IPS-20b (cell line): Measurements from ENCODE around the gene ARG2.
"Not testable (repeated sequence)": the region's sequence is repeated elsewhere in the genome, so short reads cannot be mapped to it uniquely, and the experiment has no call there.

Experiments used
- H3K27ac ChIP-seq: one replicate; pipeline ENCODE4 v1.5.1; 2013; ENCODE audit warnings: low read length
- H3K27me3 ChIP-seq: 2 replicates; pipeline ENCODE4 v1.6.1; 2013; ENCODE audit warnings: mild to moderate bottlenecking, low read length, inconsistent platforms; ENCODE audit not compliant: insufficient read depth
- H3K36me3 ChIP-seq: 2 replicates; pipeline ENCODE4 v1.6.1; 2013; ENCODE audit warnings: low read depth, mild to moderate bottlenecking, inconsistent platforms, low read length, moderate library complexity; ENCODE audit not compliant: insufficient read depth
- H3K4me1 ChIP-seq: 2 replicates; pipeline ENCODE4 v1.6.1; 2013; ENCODE audit warnings: mild to moderate bottlenecking, control low read depth, inconsistent platforms, low read length, moderate library complexity; ENCODE audit not compliant: insufficient read depth
- H3K4me3 ChIP-seq: 2 replicates; pipeline ENCODE4 v1.5.1; 2013; ENCODE audit warnings: mild to moderate bottlenecking, low read length, inconsistent platforms
- H3K9ac ChIP-seq: 2 replicates; pipeline ENCODE4 v1.6.1; 2013; ENCODE audit warnings: low read depth, mild to moderate bottlenecking, inconsistent platforms, low read length, moderate library complexity
- H3K9me3 ChIP-seq: 2 replicates; pipeline ENCODE4 v1.6.1; 2013; ENCODE audit warnings: mild to moderate bottlenecking, low read depth, low read length, inconsistent platforms; ENCODE audit not compliant: insufficient read depth

The ARG2 gene

DNA sequence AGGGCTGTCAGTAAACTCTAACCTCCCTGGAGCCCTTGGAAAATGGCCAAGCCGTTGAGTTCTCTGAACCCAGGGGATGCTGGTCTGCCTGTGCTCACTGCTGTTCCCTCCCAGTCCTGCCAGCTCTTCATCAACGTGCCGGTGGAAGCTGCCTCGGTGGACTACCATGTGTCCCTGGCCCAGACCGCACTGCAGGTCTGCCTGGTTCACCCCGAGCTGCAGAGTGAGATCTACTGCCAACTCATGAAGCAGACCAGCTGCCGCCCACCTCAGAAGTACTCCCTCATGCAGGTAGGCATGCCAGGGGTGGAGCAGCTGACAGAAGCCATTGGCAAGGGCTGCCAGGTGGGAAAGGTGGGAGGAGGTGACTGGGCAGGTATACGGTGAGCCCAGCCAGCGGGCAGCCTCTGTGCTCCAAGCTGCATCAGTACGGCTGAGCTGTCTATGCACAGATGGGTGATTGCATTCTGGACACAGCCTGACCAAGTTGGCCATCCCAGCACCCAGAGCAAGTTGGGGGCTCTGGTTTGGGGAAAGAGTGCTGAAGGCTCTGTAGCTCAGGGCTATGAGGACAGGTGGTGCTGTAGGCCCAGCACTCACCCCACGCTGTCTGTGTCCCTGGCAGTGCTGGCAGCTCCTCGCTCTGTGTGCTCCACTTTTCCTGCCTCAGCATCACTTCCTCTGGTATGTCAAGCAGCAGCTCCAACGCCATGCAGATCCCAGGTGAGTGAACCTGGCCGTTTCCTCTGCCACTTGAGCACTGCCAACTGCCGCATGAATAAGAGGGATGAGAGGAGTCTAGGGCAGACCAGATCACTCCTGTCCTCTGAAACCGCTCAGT lies 41.6 kb upstream of the ARG2 start:
- H3K27ac ChIP-seq, result no peak overlapping the region
- no peaks in the 10 kb centered on the region for H3K9me3 ChIP-seq
- H3K4me3 ChIP-seq, result no peak overlapping the region
- no peaks in the 10 kb centered on the region for H3K4me1 ChIP-seq
- peaks cover 67% of the 10 kb centered on the region for H3K36me3 ChIP-seq
- H3K27me3 ChIP-seq, result no peaks in the 10 kb centered on the region
- H3K9ac ChIP-seq, result no peak overlapping the region

DNA sequence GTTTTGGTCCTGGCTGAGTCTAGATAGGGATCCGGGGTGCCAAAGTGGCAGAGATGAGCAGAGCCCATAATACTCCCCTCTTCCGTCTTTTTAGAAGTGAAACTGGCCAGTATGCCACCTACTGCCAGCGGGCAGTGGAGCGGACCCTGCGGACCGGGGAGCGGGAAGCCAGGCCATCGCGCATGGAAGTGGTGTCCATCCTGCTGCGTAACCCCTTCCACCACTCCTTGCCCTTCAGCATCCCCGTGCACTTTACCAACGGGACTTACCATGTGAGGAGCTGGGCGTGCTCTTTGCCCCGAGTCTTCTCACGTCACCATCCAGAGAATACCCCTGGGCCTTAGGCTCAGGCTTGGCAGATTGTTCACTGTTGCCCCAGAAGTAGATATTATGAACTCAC lies 40.7 kb upstream of the ARG2 start:
- Histone ChIP-seq H3K9me3 (no peaks in the 10 kb centered on the region), H3K36me3 (peaks cover 75% of the 10 kb centered on the region), H3K27ac (no peak overlapping the region), H3K27me3 (no peaks in the 10 kb centered on the region), H3K9ac (no peak overlapping the region), H3K4me3 (no peak overlapping the region), H3K4me1 (no peaks in the 10 kb centered on the region)

DNA sequence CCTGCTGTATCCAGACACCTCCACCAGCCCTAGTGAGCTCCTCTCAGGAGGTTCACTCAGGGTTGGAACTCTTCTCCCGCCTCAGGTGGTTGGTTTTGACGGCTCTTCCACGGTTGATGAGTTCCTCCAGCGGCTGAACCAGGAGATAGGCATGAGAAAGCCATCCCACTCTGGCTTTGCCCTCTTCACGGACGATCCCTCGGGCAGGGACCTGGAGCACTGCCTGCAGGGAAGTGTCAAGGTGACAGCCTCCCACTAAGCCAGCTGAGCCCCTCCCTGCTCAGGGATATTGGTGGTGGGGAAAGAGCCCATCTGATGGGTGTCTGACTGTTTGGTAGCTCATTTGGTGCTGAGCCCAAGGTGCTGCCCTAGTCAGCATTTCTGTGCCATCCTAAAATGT lies 40.1 kb upstream of the ARG2 start:
- Histone ChIP-seq H3K36me3 (peaks cover 80% of the 10 kb centered on the region), H3K9ac (no peak overlapping the region), H3K27me3 (no peaks in the 10 kb centered on the region), H3K4me1 (no peaks in the 10 kb centered on the region), H3K4me3 (no peak overlapping the region), H3K9me3 (no peaks in the 10 kb centered on the region), H3K27ac (no peak overlapping the region)

DNA sequence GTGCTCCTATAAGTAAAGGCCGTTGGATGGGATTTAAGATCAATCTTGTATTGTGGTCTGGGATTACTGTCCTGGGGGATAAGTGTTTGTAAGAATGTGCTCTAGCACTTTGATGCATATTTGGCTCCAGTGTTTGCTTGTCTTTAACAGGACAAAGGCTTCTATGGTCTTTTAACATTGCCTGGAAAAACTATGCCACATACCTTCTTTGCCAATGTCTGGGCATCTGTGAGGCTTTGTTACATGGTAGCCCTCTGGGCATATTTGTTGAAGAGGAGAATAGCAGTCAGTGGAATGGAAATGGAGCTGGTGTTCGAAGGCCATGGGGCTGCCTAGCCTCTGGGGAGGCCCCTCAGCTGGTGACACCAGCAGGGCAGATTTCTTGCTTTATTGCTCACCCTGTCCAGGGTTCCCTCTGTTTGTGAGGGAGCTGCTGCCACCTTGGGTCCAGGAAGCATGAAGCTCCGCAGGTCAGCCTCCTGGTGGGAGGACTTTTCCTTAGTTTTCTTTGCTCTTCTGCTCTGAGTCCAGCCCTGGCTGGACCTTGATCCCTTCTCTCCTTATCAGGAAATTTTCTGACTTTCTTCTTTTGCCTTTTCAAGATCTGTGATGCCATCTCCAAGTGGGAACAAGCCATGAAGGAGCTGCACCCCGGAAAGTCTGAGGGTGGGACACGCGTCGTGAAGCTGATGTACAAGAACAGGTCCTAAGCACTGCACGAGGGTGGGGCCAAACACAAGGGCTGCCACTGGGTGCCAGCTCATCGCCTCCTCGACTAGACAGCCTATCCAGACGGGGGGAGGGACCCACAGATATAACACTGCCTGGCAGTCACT lies 39.2 kb upstream of the ARG2 start:
- Histone ChIP-seq H3K4me3 (no peak overlapping the region), H3K36me3 (peaks cover 78% of the 10 kb centered on the region), H3K9me3 (no peaks in the 10 kb centered on the region), H3K9ac (no peak overlapping the region), H3K27me3 (no peaks in the 10 kb centered on the region), H3K4me1 (no peaks in the 10 kb centered on the region), H3K27ac (no peak overlapping the region)

DNA sequence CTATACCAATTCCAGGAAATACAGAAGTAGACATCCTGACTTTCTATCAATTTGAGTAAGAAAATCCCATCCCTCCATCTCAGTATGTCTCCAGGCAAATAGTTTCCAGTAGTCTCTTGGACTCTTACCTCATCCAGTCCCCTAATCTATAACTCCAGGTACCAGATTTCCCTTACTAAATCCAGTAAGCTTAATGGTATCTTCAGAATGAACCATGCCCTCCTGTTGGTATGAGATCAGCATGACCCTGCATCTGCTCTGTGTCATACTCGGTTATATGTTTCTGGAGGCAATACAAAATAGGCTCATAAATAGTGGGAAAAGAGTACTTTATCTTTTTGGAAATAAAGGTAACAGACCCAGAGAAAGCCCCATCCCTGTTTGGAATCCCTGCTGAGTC lies 38.1 kb upstream of the ARG2 start:
- H3K4me1 ChIP-seq, result no peaks in the 10 kb centered on the region
- no peak overlapping the region for H3K9ac ChIP-seq
- H3K27me3 ChIP-seq, result no peaks in the 10 kb centered on the region
- peaks cover 78% of the 10 kb centered on the region for H3K36me3 ChIP-seq
- no peak overlapping the region for H3K4me3 ChIP-seq
- no peak overlapping the region for H3K27ac ChIP-seq
- H3K9me3 ChIP-seq, result no peaks in the 10 kb centered on the region

DNA sequence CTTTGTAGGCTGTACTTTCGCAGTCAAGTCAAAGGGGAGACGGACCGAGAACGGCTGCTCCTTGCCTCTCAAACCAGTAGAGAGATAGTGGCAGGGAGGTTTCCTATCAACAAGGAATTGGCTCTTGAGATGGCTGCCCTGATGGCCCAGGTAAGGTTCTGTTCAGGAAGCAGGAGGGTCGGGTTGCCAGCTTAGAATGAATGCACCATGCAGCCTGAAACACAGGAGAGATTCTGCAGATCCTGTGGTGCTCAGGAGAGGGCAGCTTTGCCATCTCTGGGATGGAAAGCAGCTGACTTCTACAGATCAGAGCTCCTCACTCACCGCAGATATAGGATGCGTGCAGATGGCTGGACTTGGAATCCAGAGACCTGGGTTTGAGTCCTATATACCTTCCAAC lies 37.7 kb upstream of the ARG2 start:
- no peaks in the 10 kb centered on the region for H3K4me1 ChIP-seq

DNA sequence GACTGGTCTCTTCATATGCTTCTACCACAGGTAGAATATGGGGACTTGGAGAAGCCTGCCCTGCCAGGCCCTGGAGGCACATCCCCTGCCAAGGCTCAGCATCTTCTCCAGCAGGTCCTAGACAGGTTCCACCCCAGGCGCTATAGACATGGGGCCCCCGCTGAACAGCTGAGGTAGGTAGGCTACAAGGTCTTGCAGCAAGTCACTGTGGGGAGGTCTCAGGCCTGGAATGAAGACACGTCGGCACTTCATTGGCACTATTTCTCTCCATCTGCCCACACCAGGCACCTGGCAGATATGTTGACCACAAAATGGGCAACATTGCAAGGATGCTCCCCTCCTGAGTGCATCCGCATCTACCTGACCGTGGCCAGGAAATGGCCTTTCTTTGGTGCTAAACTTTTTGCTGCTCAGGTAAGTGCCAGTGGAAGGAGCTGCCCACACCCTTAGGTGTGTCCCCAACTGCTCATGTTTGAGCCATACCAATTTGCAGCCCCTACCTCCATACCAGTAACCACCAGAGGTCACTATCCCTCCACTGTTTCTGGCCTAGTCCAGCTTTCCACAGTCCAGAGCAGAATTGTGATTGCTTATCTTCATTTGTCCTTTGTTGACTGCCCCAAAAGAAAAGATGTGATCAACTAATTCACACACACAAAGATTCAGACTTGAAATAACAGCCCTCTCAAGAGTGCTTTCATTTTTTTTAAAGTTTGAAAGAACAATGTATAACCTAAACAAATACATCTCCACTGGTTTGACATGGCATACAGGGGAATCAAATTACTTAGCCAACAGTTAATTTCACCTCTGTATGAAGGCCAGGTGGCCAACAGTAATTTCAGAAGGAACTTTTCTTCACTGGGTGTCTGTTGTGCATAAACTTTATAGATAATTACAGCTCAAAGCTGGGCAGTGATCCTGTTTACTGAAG lies 35.7 kb upstream of the ARG2 start:
- no peak overlapping the region for H3K27ac ChIP-seq
- peaks cover 82% of the 10 kb centered on the region for H3K36me3 ChIP-seq
- H3K9ac ChIP-seq, result no peak overlapping the region
- H3K27me3 ChIP-seq, result no peaks in the 10 kb centered on the region
- no peaks in the 10 kb centered on the region for H3K4me1 ChIP-seq
- no peaks in the 10 kb centered on the region for H3K9me3 ChIP-seq
- H3K4me3 ChIP-seq, result no peak overlapping the region

More for the DNA sequence above, 37.7 kb upstream of the ARG2 start:
- no peaks in the 10 kb centered on the region for H3K27me3 ChIP-seq
- H3K27ac ChIP-seq, result no peak overlapping the region
- H3K9ac ChIP-seq, result no peak overlapping the region
- H3K36me3 ChIP-seq, result peaks cover 78% of the 10 kb centered on the region
- H3K4me3 ChIP-seq, result no peak overlapping the region
- no peaks in the 10 kb centered on the region for H3K9me3 ChIP-seq

DNA sequence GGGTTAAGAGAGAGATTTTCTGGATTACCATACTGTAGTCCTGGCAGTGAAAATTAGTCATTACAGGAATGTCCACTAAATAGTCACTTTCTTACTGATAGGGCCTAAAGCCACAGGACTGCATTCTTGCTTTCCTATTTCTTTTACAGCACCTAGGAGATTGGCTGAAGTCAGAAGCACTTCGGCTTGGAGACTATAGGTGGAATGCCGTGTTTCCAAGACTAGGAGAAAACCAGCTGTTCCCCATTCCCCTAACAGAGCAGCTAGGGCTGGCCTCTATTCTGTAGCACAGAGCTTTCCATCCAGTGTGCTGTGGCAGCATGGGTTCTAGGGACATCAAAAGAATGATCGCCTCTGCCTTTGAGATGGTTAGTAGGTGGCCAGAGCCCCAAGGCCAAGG lies 34.7 kb upstream of the ARG2 start:
- Histone ChIP-seq H3K27ac (no peak overlapping the region), H3K9ac (no peak overlapping the region), H3K4me1 (no peaks in the 10 kb centered on the region), H3K9me3 (no peaks in the 10 kb centered on the region), H3K27me3 (no peaks in the 10 kb centered on the region), H3K36me3 (peaks cover 82% of the 10 kb centered on the region), H3K4me3 (no peak overlapping the region)

DNA sequence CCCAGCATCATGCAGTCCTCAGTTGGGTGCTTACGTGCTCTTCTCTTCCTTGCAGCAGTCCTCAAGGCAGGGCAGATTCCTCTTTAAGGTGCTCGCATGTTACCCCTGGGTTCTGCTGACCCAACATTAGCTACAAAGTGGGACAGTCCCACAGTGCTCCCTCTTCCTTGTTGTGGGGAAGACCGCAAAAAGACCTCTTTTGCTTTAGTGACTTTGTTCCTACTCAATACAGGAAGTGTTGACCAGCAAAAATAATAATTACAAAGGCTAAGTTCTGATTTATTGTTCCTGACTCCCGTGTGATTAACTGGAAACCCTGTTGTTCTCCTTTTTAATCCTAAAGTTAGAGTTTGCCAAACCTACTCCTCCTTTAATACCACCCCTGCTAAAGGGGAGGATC lies 33.4 kb upstream of the ARG2 start:
- Histone ChIP-seq H3K27ac (no peak overlapping the region), H3K36me3 (peaks cover 72% of the 10 kb centered on the region), H3K9me3 (no peaks in the 10 kb centered on the region), H3K4me3 (no peak overlapping the region), H3K9ac (no peak overlapping the region), H3K4me1 (no peaks in the 10 kb centered on the region), H3K27me3 (no peaks in the 10 kb centered on the region)

DNA sequence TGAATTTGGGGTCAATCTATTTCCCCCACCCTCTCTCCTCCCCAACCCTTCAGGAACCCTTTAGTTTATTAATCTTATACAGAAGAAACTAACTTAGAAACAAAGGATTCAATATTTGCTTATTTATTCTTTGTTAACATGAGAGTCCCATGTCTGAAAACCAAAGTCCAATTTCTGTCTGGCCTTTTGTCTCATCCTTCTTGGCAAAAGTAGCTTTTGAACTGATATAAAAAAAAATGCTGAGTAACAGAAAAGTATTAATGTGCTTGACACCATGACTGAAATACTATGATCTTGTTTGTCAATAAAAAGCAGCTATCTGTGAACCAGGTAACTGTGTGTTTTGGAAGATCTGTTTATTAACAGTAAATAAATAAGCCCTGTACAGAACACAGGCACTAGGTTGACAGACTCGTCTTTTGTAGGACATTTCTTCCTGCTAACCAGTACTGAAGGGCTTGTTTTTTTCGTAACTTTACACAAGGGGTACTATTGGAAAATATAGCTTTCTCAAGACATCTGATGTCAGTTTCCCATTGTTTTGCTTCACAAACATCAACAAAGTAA lies 30.4 kb upstream of the ARG2 start:
- Histone ChIP-seq H3K36me3 (peaks cover 56% of the 10 kb centered on the region), H3K27ac (no peak overlapping the region), H3K9ac (no peak overlapping the region), H3K4me1 (no peaks in the 10 kb centered on the region), H3K9me3 (no peaks in the 10 kb centered on the region), H3K4me3 (no peak overlapping the region), H3K27me3 (no peaks in the 10 kb centered on the region)

DNA sequence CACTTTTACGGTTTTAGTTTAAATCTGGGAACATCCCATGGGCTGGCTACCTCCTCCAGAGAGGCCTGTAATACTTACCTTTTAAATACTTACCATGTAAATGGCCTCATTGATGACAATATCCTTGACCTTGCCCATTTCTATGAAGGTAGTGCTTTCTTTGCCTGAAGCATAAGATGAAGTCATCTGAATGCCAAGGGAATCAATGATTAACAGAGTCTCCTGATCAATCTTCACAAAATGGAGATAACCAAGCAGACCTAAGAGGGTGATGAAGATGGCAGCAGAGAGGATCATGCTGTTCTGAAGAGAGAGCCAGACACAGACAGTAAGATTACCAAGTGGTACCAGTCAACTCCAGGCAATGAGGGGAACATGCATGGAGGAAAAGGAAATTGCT lies 26.1 kb upstream of the ARG2 start:
- not testable (repeated sequence) for H3K4me3 ChIP-seq, H3K27me3 ChIP-seq, H3K4me1 ChIP-seq, H3K27ac ChIP-seq, H3K9me3 ChIP-seq, H3K9ac ChIP-seq
- peaks cover 21% of the 10 kb centered on the region for H3K36me3 ChIP-seq
